NT2/D1 (cell line): ENCODE data around the gene KDM2B.

ENCODE experiments used
- SUZ12 ChIP-seq: IDR thresholded peaks from 2 replicates; pipeline ENCODE4 v1.6.1; 2011; ENCODE audit not compliant: insufficient read length, insufficient read depth; ENCODE audit errors: extremely low read depth
- YY1 ChIP-seq: IDR thresholded peaks from 2 replicates; pipeline ENCODE4 v1.6.1; 2011; ENCODE audit not compliant: insufficient read length, insufficient read depth
- ZNF274 ChIP-seq: IDR thresholded peaks from 2 replicates; pipeline ENCODE4 v1.6.1; 2011; ENCODE audit warnings: mild to moderate bottlenecking, low read depth, low read length

- TF ChIP-seq YY1 = no peak
- no peak for TF ChIP-seq SUZ12
- TF ChIP-seq ZNF274 = no peak
Observed at GRCh38 chr12:121576851-121577391, 3.9 kb downstream of the KDM2B start.
